GM18511 (cell line): ENCODE results near the gene GLIPR2.
"Not testable (repeated sequence)": the region's sequence is repeated elsewhere in the genome, so short reads cannot be mapped to it uniquely, and the experiment has no call there.

ENCODE experiments used
- ATAC-seq: cut with Tn5 transposase; IDR thresholded peaks from one replicate; pipeline ENCODE4 v1.9.1; 2021; ENCODE audit warnings: mild to moderate bottlenecking, moderate library complexity; ENCODE audit not compliant: unreplicated experiment

The GLIPR2 gene

DNA sequence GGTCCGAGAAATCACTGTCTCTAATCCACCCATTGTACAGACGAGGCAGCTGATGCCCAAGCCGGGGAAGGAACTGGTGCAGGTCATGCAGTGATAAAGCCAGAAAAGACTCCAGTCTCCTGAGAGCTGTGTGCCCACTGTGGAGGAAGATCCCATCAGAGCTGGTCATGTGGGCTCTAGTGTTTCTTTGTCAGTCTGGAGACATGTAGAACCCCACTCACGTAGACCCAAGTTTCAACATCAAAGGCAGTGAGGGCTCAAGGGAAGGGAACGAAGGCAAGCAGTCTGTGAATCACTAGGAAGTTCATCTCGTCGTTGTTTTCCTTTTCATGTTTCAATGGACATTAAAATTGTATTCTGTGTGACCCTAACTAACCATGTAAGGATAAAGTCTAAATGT is 14.6 kb upstream of the GLIPR2 start:
- no peak for ATAC-seq

DNA sequence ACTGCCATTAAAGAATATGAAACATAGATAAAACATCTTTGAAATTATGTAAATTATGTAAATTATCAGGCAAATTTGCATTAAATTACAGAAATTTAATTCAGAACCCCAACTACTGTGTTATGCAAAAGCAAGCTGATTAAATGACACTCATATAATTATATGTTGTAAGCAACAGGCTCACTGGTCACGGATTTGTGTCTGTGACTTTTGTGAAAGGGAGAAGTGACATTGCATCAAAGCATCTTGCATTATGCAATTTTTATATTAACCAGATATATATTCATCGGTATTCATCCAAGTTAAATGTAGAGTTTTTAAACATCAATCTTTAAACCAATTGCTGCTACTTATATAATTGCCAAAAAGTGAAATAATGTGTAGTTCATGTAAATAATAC is 13.0 kb upstream of the GLIPR2 start:
- ATAC-seq: no peak

GRCh38 chr9:36125062-36125855 is 11.3 kb upstream of the GLIPR2 start:
- ATAC-seq: no peak

DNA sequence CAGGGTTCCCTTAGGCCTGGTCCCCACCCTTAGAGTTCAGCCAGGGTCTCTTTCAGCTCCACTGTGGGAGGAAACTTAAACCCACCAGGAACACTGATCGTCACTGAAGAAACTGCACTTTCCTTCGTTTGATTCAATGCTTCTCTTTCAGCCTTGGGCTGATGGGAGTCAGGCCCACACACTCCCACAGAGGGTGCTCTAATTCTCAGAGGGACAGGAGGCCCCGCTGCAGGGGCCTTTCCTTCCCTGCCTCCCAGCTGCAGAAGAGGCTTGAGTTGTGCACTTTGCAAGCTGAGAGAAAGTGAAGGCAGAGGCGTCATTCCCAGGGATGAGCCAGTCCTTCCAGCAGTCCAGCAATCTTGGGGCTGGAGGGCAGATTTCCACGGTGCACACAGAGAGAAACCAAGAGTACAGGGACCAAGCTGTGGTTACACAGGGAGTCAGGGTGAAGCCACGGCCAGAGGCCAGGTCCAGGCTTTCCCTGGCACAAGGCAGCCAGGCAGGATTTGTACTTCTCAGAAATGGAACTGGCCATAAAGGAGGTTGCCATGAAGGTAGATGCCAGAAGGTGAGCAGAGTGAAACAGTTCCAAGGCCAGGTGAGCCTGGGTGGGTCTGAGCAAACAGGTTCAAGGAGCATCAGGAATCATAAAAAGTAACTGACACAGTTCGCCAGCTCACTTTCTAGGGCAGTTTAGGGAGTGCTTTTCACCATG is 10.4 kb upstream of the GLIPR2 start:
- no peak for ATAC-seq

- no peak for ATAC-seq
These were observed 8.8 kb upstream of the GLIPR2 start for GRCh38 chr9:36127652-36128244.

GRCh38 chr9:36128349-36128748 is 8.2 kb upstream of the GLIPR2 start:
- no peak for ATAC-seq

GRCh38 chr9:36129139-36129538 is 7.4 kb upstream of the GLIPR2 start:
- no peak for ATAC-seq

DNA sequence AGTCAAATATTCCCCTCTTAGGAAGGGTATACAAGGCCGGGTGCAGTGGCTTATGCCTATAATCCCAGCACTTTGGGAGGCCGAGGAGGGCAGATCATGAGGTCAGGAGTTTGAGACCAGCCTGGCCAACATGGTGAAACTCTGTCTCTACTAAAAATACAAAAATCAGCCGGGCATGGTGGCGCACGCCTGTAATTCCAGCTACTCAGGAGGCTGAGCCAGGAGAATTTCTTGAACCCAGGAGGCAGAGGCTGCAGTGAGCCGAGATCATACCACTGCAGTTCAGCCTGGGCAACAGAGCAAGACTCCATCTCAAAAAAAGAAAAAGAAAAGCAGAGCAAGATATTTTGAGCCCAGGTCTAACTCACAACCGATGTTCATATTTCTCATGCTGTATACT is 4.9 kb upstream of the GLIPR2 start:
- ATAC-seq: not testable (repeated sequence)

DNA sequence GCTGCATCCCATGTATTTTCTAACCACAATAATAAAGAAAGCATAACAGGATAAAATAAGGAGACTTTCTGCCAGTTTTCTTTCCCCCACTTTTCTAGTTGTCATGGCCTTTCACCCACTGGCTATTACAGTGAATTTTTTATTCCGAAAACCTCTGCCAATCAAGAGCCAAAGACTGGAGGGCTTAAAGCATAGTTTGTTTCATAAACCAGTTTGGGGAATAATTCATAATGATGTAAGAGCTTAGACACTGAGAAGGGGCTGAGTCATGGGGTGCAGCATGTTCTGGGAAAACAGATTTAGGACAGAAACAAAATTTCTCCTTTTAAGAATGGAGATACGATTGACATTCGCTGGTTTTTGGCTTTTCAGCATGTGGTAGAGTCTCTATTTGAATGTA is 4.4 kb upstream of the GLIPR2 start:
- no peak for ATAC-seq

- no peak for ATAC-seq
These were observed 1.6 kb upstream of the GLIPR2 start for GRCh38 chr9:36134761-36135505.

DNA sequence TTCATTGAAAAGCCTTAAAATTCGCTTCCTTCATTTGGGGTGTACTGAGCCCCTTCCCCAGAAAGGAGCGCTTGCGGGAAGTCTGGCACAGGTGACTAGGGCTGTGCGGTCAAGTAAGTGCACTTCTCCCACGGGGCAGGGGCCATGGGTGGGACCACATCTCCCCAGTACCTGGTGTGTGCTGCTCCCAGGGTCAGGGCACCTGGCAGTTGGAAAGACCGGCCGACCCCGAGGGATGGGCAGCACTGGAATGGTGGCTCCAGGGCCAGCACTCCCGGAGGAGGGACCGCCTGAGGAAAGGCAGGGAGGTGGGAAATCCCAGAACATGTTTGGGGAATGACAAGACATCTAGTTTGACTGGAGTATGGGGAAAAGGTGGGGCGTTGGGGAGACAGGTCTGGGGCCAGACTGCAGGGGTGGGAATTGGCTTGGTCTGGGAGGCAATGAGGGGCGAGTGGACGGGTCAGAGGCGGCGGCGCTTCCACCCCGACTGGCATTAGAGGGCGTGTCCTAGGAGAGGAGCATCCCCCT is 727 bp upstream of the GLIPR2 start:
- no peak for ATAC-seq

- ATAC-seq: peak; percentile 33
These were observed 410 bp downstream of the GLIPR2 start for GRCh38 chr9:36136894-36137391.

GRCh38 chr9:36137392-36138004 is 965 bp downstream of the GLIPR2 start:
- ATAC-seq: no peak

GRCh38 chr9:36138496-36138895 is 2.0 kb downstream of the GLIPR2 start:
- no peak for ATAC-seq

DNA sequence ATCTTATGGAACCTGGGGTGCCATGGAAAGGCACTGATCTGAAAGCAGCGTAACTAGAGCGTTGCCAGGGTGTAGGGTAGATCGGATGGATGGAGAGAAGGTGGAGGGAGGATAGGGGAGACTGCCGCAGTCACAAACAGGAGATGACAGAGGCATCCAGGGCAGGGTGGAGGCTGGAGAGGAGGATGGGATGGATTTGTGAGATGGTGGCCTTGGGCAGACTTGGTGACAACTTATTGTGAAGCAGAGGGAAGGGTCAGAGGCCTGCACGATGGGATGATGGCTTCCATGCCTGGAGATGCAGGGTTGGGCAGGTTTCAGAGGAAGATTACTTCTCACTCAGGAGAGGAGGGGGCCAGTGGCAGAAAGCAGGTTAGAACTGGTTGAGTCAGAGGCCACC is 2.4 kb downstream of the GLIPR2 start:
- no peak for ATAC-seq

DNA sequence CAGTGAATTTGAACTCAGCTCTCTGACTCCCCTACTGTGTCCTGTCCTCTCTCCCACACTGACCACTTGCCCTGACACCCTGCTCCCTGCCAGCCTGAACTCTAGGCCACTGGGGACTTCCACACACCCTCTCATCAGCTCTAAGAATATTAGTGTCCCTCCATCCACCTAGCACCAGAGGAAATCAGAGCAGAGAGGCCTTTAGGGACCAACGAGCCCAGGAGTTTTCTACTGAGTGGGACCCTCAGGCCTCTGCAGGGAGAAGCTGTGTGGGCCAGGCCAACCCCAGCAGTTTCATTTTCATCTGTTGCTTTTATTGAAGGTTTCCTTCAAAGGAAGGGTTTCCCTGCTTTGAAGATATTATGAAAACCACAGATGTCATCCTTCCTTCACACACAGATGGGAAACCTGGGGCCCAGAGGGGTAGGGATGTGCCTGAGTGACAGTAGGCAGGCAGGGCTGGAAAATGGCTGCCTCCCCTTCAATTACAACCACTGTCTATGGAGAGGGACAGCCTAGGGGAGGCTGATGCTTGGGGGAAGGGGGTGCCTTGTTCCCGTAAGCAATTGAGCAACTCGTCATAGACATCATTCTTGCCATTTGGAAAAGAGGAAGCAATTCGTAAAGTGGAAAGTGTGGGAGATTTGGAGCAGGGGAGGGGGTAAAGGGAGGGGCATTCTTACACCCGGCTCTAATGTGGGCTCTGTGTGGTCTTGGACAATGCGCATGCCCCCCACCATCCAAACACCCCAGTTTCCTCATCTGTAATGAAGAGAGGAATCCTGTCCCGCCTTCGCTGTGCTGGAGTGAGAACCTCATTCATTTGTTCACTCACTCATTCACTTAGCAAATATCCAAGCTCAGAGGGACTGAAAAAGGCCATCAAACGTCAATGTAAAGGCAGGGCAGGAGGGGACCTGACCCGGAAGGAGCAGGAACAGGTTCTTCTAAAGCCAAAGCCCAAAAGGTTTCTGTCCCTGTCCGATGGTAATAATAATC is 3.9 kb downstream of the GLIPR2 start:
- ATAC-seq: no peak

DNA sequence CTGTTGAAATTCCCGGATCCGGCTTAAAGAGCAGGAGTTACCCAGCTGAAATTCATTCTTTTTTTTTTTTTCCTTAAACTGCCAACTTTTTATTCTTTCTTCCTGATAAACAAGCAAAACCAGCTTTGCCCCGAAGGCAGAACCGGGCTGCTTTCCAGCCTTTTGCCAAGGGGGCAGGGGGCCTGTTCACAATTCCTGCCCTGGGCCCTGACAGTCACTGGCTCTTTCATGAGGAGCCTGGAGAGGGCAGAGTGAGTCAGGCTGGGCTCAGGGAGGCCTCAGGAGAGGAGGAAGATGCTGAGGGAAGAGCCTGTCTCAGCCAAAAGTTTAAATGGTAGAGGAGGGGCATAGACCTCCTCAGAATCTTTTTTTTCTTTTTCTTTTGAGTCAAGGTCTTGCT is 4.8 kb downstream of the GLIPR2 start:
- ATAC-seq: no peak

GRCh38 chr9:36141761-36142160 is 5.2 kb downstream of the GLIPR2 start:
- ATAC-seq: no peak

DNA sequence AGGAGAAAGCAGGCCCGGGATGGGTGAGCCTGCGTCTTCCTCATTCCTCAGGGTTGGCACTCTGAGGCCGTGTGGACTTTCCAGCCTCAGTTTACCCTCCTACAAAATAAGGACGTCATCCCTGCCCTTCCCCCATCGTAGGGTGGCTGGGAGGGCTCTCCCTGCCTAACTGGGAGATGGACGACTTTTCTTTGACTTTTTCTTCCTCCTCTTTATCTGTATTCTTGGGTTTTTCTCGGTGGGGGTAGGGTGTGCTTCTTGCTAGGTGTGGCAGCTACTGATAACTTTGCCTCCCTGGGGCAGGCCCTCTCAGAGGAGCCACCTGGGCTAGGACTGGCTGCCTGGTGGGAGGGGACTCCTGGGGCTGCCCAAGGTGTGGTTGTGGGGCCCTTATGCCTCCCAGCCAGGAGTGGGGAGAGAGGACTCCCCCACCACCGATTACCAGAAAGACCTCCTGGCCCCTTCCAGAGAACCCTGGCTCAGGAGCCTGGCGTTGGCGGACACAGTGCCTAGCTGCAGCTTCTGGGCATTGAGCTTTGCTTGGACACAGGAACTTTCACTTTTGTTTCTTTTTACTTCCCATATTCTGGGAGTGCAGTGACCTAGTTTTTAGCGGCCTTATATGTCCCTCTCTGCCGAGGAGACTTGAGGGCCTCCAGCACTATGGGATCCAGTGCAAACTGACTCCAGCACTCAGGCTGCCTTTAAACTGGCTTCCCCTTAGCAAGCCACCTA is 6.1 kb downstream of the GLIPR2 start:
- no peak for ATAC-seq
